IPS-18a (cell line): ENCODE measurements around the gene UMPS.

Experiments
- H3K27ac ChIP-seq: one replicate; pipeline ENCODE4 v1.5.1; 2013; ENCODE audit warnings: low read length
- H3K27me3 ChIP-seq: one replicate; pipeline ENCODE4 v1.6.1; 2013; ENCODE audit warnings: mild to moderate bottlenecking, low read length; ENCODE audit not compliant: control insufficient read depth, insufficient read depth
- H3K36me3 ChIP-seq: one replicate; pipeline ENCODE4 v1.6.1; 2013; ENCODE audit warnings: low read depth, low read length; ENCODE audit not compliant: control insufficient read depth
- H3K4me1 ChIP-seq: one replicate; pipeline ENCODE4 v1.6.1; 2013; ENCODE audit warnings: low read depth, low read length; ENCODE audit not compliant: control insufficient read depth
- H3K4me3 ChIP-seq: one replicate; pipeline ENCODE4 v1.5.1; 2013; ENCODE audit warnings: low read length
- H3K9ac ChIP-seq: one replicate; pipeline ENCODE4 v1.6.1; 2013; ENCODE audit warnings: mild to moderate bottlenecking, low read length, moderate library complexity
- H3K9me3 ChIP-seq: one replicate; pipeline ENCODE4 v1.6.1; 2013; ENCODE audit warnings: low read depth, low read length; ENCODE audit not compliant: control insufficient read depth

Gene UMPS

DNA sequence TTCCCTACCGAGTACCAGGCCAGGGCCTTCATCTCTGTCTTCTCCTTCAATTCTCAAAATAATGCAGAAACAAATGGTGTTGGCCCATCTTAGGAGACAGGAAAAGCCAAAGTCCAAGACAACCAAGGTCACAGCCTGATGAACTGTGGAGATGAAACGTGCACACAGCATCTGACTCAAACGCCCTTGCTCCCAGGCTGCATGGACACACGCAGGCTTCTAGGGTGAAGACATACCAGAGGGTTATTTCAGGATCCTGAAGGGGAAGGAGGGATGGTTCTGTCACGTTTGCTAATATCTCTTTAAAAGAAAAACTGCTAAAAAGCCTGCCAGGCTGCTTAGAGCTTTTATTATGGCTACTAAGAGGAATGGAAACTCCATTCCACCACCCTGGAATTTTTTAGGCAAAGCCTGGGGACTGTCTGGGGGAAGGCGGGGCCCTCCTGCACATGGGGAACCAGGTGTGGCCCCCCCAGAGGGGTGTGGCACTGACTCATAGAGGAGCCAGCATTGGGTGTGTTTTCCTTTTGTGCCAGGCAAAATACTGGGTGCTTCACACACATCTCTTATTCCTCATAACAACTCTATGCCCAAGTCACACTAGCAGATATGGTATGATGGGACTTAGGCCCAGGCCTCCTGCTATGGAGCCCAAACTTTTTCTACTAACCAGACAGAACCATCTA is 62.9 kb downstream of the UMPS start:
- Histone ChIP-seq H3K27me3 (no peaks in the 10 kb centered on the region), H3K36me3 (peaks cover 30% of the 10 kb centered on the region), H3K27ac (no peak overlapping the region), H3K9me3 (no peaks in the 10 kb centered on the region), H3K4me1 (no peaks in the 10 kb centered on the region), H3K4me3 (no peak overlapping the region), H3K9ac (no peak overlapping the region)

DNA sequence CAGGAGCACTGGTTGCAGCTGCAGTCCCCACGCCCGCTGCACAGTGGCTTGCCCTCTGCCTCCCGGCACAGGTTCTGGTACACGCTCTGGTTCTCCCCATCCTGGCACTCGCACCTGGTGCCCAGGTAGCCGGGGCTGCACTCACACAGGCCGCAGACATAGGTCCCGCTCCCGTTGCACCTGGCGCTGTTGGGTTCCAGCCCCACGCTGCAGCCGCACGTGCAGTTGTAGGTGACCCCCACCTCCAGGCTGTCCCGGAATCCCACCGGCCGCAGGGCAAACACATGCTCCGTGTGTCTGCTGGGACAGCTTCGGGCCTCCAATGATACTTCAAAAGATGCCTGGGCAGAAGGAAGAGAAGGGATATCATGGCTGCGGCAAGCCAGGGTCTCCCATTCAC is 66.2 kb downstream of the UMPS start:
- Histone ChIP-seq H3K4me3 (no peak overlapping the region), H3K27ac (no peak overlapping the region), H3K9me3 (no peaks in the 10 kb centered on the region), H3K4me1 (peaks cover 4% of the 10 kb centered on the region), H3K9ac (no peak overlapping the region), H3K36me3 (peaks cover 27% of the 10 kb centered on the region), H3K27me3 (no peaks in the 10 kb centered on the region)

DNA sequence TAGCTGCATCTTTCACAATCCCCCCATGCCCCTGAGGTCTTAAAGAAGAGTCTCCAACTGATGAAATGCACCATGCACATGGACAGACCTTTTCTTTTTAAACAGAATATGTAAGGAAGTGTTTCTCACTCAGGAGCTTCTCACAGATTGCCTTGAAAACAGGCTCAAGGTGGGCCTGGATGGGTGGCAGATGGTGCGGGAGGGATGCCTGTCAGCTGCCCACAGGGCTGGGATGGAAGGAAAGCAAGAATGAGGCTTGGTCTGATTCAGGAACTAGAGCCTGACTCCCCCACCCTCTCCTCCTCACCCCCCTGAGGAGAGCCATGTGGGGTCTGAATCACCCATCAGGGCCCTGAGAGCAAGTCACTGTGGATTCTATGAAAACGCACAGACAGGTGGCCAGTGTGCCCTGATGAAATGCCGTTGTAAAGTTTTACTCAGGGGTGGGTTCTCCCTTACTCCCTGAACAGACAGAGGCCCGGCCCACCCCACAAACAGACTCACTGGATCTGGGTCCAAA is 67.2 kb downstream of the UMPS start:
- Histone ChIP-seq H3K36me3 (peaks cover 23% of the 10 kb centered on the region), H3K4me1 (peaks cover 5% of the 10 kb centered on the region), H3K4me3 (no peak overlapping the region), H3K27me3 (no peaks in the 10 kb centered on the region), H3K9ac (no peak overlapping the region), H3K9me3 (no peaks in the 10 kb centered on the region), H3K27ac (no peak overlapping the region)
